Adrenal gland (tissue), 19 donors: ENCODE measurements around the gene TULP3. TPM values are rescaled to one million over a fixed set of nuclear protein-coding genes. Genes with fewer than 3 reads are reported as not detected.

ENCODE experiments used
- DNase-seq, 7 donors: peaks; one replicate each; pipeline ENCODE4 v3.0.0-alpha.2; 2019 to 2020
- H3K27ac ChIP-seq, 5 donors: fragments of 200-600 bp; sonication (generic) in 4 of 5; 1 replicate in 3 of 5; 2 replicates in 2 of 5; pipeline versions ENCODE4 v1.5.1 to v1.8.0; 2016 to 2020; ENCODE audit warnings: mild to moderate bottlenecking in 1 of 5
- H3K27me3 ChIP-seq: fragments of 200-600 bp; 2 replicates; pipeline ENCODE4 v1.8.0; 2021
- H3K36me3 ChIP-seq, 2 donors: fragments of 200-600 bp; replicated peaks in 1 of 2; 1 replicate in 1 of 2; 2 replicates in 1 of 2; pipeline versions ENCODE4 v1.5.1 to v1.8.0; 2018 to 2022
- H3K4me1 ChIP-seq, 2 donors: fragments of 200-600 bp; replicated peaks in 1 of 2; 1 replicate in 1 of 2; 2 replicates in 1 of 2; pipeline versions ENCODE4 v1.5.1 to v1.8.0; 2018 to 2021
- H3K4me3 ChIP-seq, 4 donors: fragments of 200-600 bp; sonication (generic) in 3 of 4; one replicate each; pipeline ENCODE4 v1.5.1; 2016 to 2018
- H3K9me3 ChIP-seq, 3 donors: fragments of 200-600 bp; sonication (generic) in 1 of 3; replicated peaks in 1 of 3; 1 replicate in 2 of 3; 2 replicates in 1 of 3; pipeline versions ENCODE4 v1.5.1 to v1.8.0; 2016 to 2021
- CTCF ChIP-seq, 6 experiments: fragments of 450-650 bp in 4 of 6; fragments of 200-600 bp in 2 of 6; sonication (generic) in 1 of 6; IDR thresholded peaks; 1 replicate in 5 of 6; 2 replicates in 1 of 6; pipeline versions ENCODE4 v1.5.1 to v1.8.0; 2016 to 2021; ENCODE audit warnings: antibody characterized with exemption in 6 of 6, mild to moderate bottlenecking in 2 of 6, moderate library complexity in 1 of 6
- POLR2A ChIP-seq, 2 donors: fragments of 450-650 bp; IDR thresholded peaks; one replicate each; pipeline ENCODE4 v1.6.1; 2017; ENCODE audit warnings: antibody characterized with exemption in 2 of 2, mild to moderate bottlenecking in 2 of 2, moderate library complexity in 1 of 2
- WGBS, 4 donors: extraction: QIAGEN DNeasy Blood & Tissue Kit in 2 of 4; methylation state at CpG; one replicate each; pipeline versions ENCODE4 v1.1.5 to v1.1.7; 2013 to 2017; 5-methylcytosine and 5-hydroxymethylcytosine counted together
- intact Hi-C, 2 donors: fragments of 100-400 bp; cut with DNase I; formaldehyde crosslinking; loops; one replicate each; pipeline versions ENCODE4 v1.14.1 to v1.15.0; 2022 to 2023
- long read RNA-seq, 10 donors: library from polyadenylated mRNA in 3 of 10; unstranded in 2 of 10; stranded (forward) in 1 of 10; transcript quantifications; one replicate each; pipeline ENCODE4 v2.0.0 and lab custom pipeline, GENCODE V29; 2021 to 2026
- polyA plus RNA-seq, 3 donors: library from polyadenylated mRNA; stranded (reverse); fragments of 200-250 nt in 2 of 3; fragments of 350-450 nt in 1 of 3; fragmentation: Illumina TruSeq in 1 of 3; extraction: RNeasy Lipid Tissue Mini Kit (QIAGEN cat#74804) in 1 of 3; gene quantifications; one replicate each; pipeline ENCODE4 v1.2.3, GENCODE V29; 2013 to 2014
- total RNA-seq, 9 donors: library from RNA; depleted of rRNA in 4 of 9; stranded (reverse); fragments of >200 nt in 4 of 9; fragments of 120-200 nt in 1 of 9; fragmentation: NEBNext Ultra II Directional in 1 of 9; extraction: Animal tissue kit (Norgen Biotek cat#: 25700) in 1 of 9; gene quantifications; one replicate each; pipeline versions ENCODE4 v1.1.0 to v1.2.4, GENCODE V29; 2013 to 2023
- donor health status: healthy with polysubstance abuse.
- donor health status: Bipolar disorder and iron deficiency.
- donor health status: DM: yes; HTN: yes; CAD: no.
- donor health status: DM: no; HTN: no; CAD: no.
- donor health status: DM: no; HTN: no; CAD: no.
- donor health status: DM: yes; HTN: yes; CAD: no.

The TULP3 gene
- 10 to 100 TPM; 16.9 to 40.5 (median 24.1) TPM for total RNA-seq
- polyA plus RNA-seq: 10 to 100 TPM; 19.3 to 36.6 (median 25.9) TPM
- long read RNA-seq, donor 1, partial matches to known transcripts: 0 of 2 reads
- long read RNA-seq, donor 1, other reads (novel, unspliced or antisense): 0 of 2 reads
- long read RNA-seq, donor 2, partial matches to known transcripts: 0 of 3 reads
- long read RNA-seq, donor 2, other reads (novel, unspliced or antisense): 0 of 3 reads
- long read RNA-seq, donor 3, partial matches to known transcripts: 0 of 3 reads
- long read RNA-seq, donor 3, other reads (novel, unspliced or antisense): 0 of 3 reads
- long read RNA-seq, donor 4, partial matches to known transcripts: 1 of 9 reads
- long read RNA-seq, donor 4, other reads (novel, unspliced or antisense): 3 of 9 reads
- long read RNA-seq, donor 5, transcript TULP3-202 (11 exons, 3,076 nt): major isoform, 27 of 45 reads
- long read RNA-seq, donor 5, partial matches to known transcripts: 2 of 45 reads
- long read RNA-seq, donor 5, other reads (novel, unspliced or antisense): 15 of 45 reads
- long read RNA-seq, donor 6, partial matches to known transcripts: 0 of 6 reads
- long read RNA-seq, donor 6, other reads (novel, unspliced or antisense): 5 of 6 reads
- long read RNA-seq, donor 7: 0 reads
- long read RNA-seq, donor 8, partial matches to known transcripts: 0 of 1 reads
- long read RNA-seq, donor 8, other reads (novel, unspliced or antisense): 0 of 1 reads
- long read RNA-seq, donor 9, partial matches to known transcripts: 0 of 4 reads
- long read RNA-seq, donor 9, other reads (novel, unspliced or antisense): 0 of 4 reads
- long read RNA-seq, donor 10, partial matches to known transcripts: 0 of 2 reads
- long read RNA-seq, donor 10, other reads (novel, unspliced or antisense): 0 of 2 reads

- H3K27ac ChIP-seq: peak within 1 kb of the TSS; percentile 85 to 99 (median 95)
- no peaks in the 10 kb centered on the region for H3K27me3 ChIP-seq
- H3K36me3 ChIP-seq: peaks cover 0 to 6% of the 10 kb centered on the region in 2 donors
- H3K9me3 ChIP-seq: no peaks in the 10 kb centered on the region
- TF ChIP-seq POLR2A (IDR thresholded peaks at IDR 0.05) (peak; percentile 64 to 93), CTCF (IDR thresholded peaks at IDR 0.05) (peak in 1 of 6 experiments; percentile 6)
- H3K4me3 ChIP-seq: peak within 1 kb of the TSS; percentile 35 to 99 (median 69)
- H3K4me1 ChIP-seq: peaks cover 25 to 49% of the 10 kb centered on the region in 2 donors
- peak; percentile 99 to 100 (median 99) for DNase-seq
- WGBS, 4 donors: 0 to 1% (median 0%) methylated on average over 13 to 83 of the region's 83 CpGs
- intact Hi-C loops: no loop called here
Measured at GRCh38 chr12:2890388-2891239, at the start of gene TULP3. TULP3 (plus strand) TSS chr12:2890891; CDS start chr12:2890948, 57 bp downstream.

GRCh38 chr12:2841056-2841650 lies 49.5 kb upstream of the TULP3 start:
- Histone ChIP-seq H3K9me3 (no peaks in the 10 kb centered on the region), H3K4me1 (no peaks in the 10 kb centered on the region), H3K27ac (no peak overlapping the region), H3K27me3 (no peaks in the 10 kb centered on the region), H3K36me3 (no peaks in the 10 kb centered on the region), H3K4me3 (no peak overlapping the region)
- no peak for TF ChIP-seq POLR2A (IDR thresholded peaks at IDR 0.05)
- no peak for TF ChIP-seq CTCF (IDR thresholded peaks at IDR 0.05)
- WGBS, 4 donors: 60 to 64% (median 64%) methylated on average over 3 to 9 of the region's 9 CpGs
- intact Hi-C loops: no loop called here
- DNase-seq: peak in 2 of 7 donors; percentile 10 to 60

GRCh38 chr12:2842948-2843347 lies 47.7 kb upstream of the TULP3 start:
- Histone ChIP-seq H3K4me3 (no peak overlapping the region), H3K9me3 (no peaks in the 10 kb centered on the region), H3K27ac (peak overlapping the region in 2 of 5 donors; percentile 49 to 74), H3K4me1 (no peaks in the 10 kb centered on the region), H3K27me3 (no peaks in the 10 kb centered on the region), H3K36me3 (no peaks in the 10 kb centered on the region)
- intact Hi-C loops: no loop called here
- TF ChIP-seq POLR2A (IDR thresholded peaks at IDR 0.05) (no peak), CTCF (IDR thresholded peaks at IDR 0.05) (no peak)
- no peak for DNase-seq
- WGBS, 4 donors: 68 to 74% (median 70%) methylated on average over 4 to 5 of the region's 5 CpGs
